Measurements from ENCODE around the gene CTNND2.

The CTNND2 gene

GRCh38 chr5:11449217-11449616 lies 455.0 kb downstream of the CTNND2 start:
- no peaks in the 10 kb centered on the region for H3K27me3 ChIP-seq (ENCODE audit: insufficient read depth, low read depth, severe bottlenecking)
- DNase-seq: no peak
- no peaks in the 10 kb centered on the region for H3K9me3 ChIP-seq (ENCODE audit: severe bottlenecking)
- H3K4me3 ChIP-seq (ENCODE audit: low read depth, low read length): no peak overlapping the region
- H3K36me3 ChIP-seq: no peaks in the 10 kb centered on the region
- TF ChIP-seq CTCF (IDR thresholded peaks at IDR 0.05; ENCODE audit: low read depth, low read length): no peak
- H3K27ac ChIP-seq: no peak overlapping the region

- Histone ChIP-seq H3K27me3 (ENCODE audit: insufficient read depth, low read depth, severe bottlenecking) (no peaks in the 10 kb centered on the region), H3K27ac (no peak overlapping the region), H3K4me3 (ENCODE audit: low read depth, low read length) (no peak overlapping the region), H3K9me3 (ENCODE audit: severe bottlenecking) (no peaks in the 10 kb centered on the region), H3K36me3 (no peaks in the 10 kb centered on the region)
- DNase-seq: no peak
- no peak for TF ChIP-seq CTCF (IDR thresholded peaks at IDR 0.05; ENCODE audit: low read depth, low read length)
These were observed 460.4 kb downstream of the CTNND2 start for GRCh38 chr5:11443831-11444230.

GRCh38 chr5:11432116-11432515 lies 472.1 kb downstream of the CTNND2 start:
- Histone ChIP-seq H3K27ac (no peak overlapping the region), H3K27me3 (ENCODE audit: insufficient read depth, low read depth, severe bottlenecking) (no peaks in the 10 kb centered on the region), H3K9me3 (ENCODE audit: severe bottlenecking) (no peaks in the 10 kb centered on the region), H3K36me3 (no peaks in the 10 kb centered on the region), H3K4me3 (ENCODE audit: low read depth, low read length) (no peak overlapping the region)
- no peak for TF ChIP-seq CTCF (IDR thresholded peaks at IDR 0.05; ENCODE audit: low read depth, low read length)
- DNase-seq: no peak

DNA sequence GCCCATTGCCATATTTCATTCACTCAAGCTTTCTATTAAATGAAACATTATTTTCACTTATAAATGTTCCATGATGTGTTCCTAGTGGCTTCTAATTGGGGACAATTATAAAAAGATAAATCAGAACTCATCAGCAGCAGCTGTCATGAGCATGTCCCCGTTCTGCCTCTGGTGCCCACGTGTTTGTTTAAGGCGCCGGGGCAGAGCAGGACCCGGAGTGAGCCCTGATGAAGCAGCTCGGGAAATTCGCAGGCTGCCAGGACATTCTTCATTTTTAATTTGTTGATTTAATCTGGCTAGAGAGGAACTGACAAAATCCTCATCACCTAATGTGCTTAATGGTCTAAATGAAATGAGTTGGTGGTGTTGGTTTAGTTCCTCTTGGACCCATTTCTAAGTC lies 475.0 kb downstream of the CTNND2 start:
- H3K4me3 ChIP-seq (ENCODE audit: low read depth, low read length): no peak overlapping the region
- DNase-seq: no peak
- H3K27ac ChIP-seq: no peak overlapping the region
- H3K9me3 ChIP-seq (ENCODE audit: severe bottlenecking): no peaks in the 10 kb centered on the region
- TF ChIP-seq CTCF (IDR thresholded peaks at IDR 0.05; ENCODE audit: low read depth, low read length): no peak
- H3K27me3 ChIP-seq (ENCODE audit: insufficient read depth, low read depth, severe bottlenecking): no peaks in the 10 kb centered on the region
- H3K36me3 ChIP-seq: no peaks in the 10 kb centered on the region

- Histone ChIP-seq H3K27ac (no peak overlapping the region), H3K9me3 (ENCODE audit: severe bottlenecking) (no peaks in the 10 kb centered on the region), H3K36me3 (no peaks in the 10 kb centered on the region), H3K4me3 (ENCODE audit: low read depth, low read length) (no peak overlapping the region), H3K27me3 (ENCODE audit: insufficient read depth, low read depth, severe bottlenecking) (no peaks in the 10 kb centered on the region)
- DNase-seq: no peak
- TF ChIP-seq CTCF (IDR thresholded peaks at IDR 0.05; ENCODE audit: low read depth, low read length): no peak
These were observed 476.7 kb downstream of the CTNND2 start for GRCh38 chr5:11427569-11427968.

GRCh38 chr5:11426442-11426841 lies 477.8 kb downstream of the CTNND2 start:
- no peak overlapping the region for H3K4me3 ChIP-seq (ENCODE audit: low read depth, low read length)
- H3K9me3 ChIP-seq (ENCODE audit: severe bottlenecking): no peaks in the 10 kb centered on the region
- no peaks in the 10 kb centered on the region for H3K36me3 ChIP-seq
- H3K27me3 ChIP-seq (ENCODE audit: insufficient read depth, low read depth, severe bottlenecking): no peaks in the 10 kb centered on the region
- TF ChIP-seq CTCF (IDR thresholded peaks at IDR 0.05; ENCODE audit: low read depth, low read length): no peak
- no peak for DNase-seq
- H3K27ac ChIP-seq: no peak overlapping the region
